Measurements from ENCODE around the gene MAPK6.

MAPK6 gene

GRCh38 chr15:52021892-52022540, 3.0 kb downstream of the MAPK6 start:
- H3K4me2 ChIP-seq = peak overlapping the region; percentile 87
- H4K20me1 ChIP-seq (ENCODE audit: insufficient read depth) = no peaks in the 10 kb centered on the region
- no peak overlapping the region for H2AFZ ChIP-seq (ENCODE audit: low read depth)
- no peaks in the 10 kb centered on the region for H3K27me3 ChIP-seq (ENCODE audit: insufficient read depth, low read depth)
- H3K4me3 ChIP-seq (IDR thresholded peaks at IDR 0.05; ENCODE audit: insufficient read depth, low read depth, low read length) = no peak overlapping the region
- H3K79me2 ChIP-seq (ENCODE audit: insufficient read depth, low read depth) = peaks cover 73% of the 10 kb centered on the region
- H3K4me1 ChIP-seq (ENCODE audit: low read depth, poor library complexity, severe bottlenecking) = peaks cover 24% of the 10 kb centered on the region
- no peaks in the 10 kb centered on the region for H3K36me3 ChIP-seq (ENCODE audit: insufficient read depth)
- H3K27ac ChIP-seq = peak overlapping the region; percentile 79
- no peak for TF ChIP-seq CTCF (conservative IDR thresholded peaks at IDR 0.05; ENCODE audit: low read depth, low read length)
- peak overlapping the region; percentile 77 for H3K9ac ChIP-seq

GRCh38 chr15:52023169-52023922, 4.3 kb downstream of the MAPK6 start:
- Histone ChIP-seq H3K27me3 (ENCODE audit: insufficient read depth, low read depth) (no peaks in the 10 kb centered on the region), H3K36me3 (ENCODE audit: insufficient read depth) (no peaks in the 10 kb centered on the region), H3K27ac (no peak overlapping the region), H3K9ac (no peak overlapping the region), H3K4me1 (ENCODE audit: low read depth, poor library complexity, severe bottlenecking) (peaks cover 24% of the 10 kb centered on the region), H3K79me2 (ENCODE audit: insufficient read depth, low read depth) (peaks cover 86% of the 10 kb centered on the region), H4K20me1 (ENCODE audit: insufficient read depth) (no peaks in the 10 kb centered on the region), H3K4me2 (no peak overlapping the region), H3K4me3 (IDR thresholded peaks at IDR 0.05; ENCODE audit: insufficient read depth, low read depth, low read length) (no peak overlapping the region), H2AFZ (ENCODE audit: low read depth) (no peak overlapping the region)
- no peak for TF ChIP-seq CTCF (conservative IDR thresholded peaks at IDR 0.05; ENCODE audit: low read depth, low read length)

- TF ChIP-seq CTCF (conservative IDR thresholded peaks at IDR 0.05; ENCODE audit: low read depth, low read length) = no peak
- Histone ChIP-seq H3K27ac (no peak overlapping the region), H3K9ac (no peak overlapping the region), H3K79me2 (ENCODE audit: insufficient read depth, low read depth) (peaks cover 99% of the 10 kb centered on the region), H3K4me3 (IDR thresholded peaks at IDR 0.05; ENCODE audit: insufficient read depth, low read depth, low read length) (no peak overlapping the region), H3K36me3 (ENCODE audit: insufficient read depth) (no peaks in the 10 kb centered on the region), H2AFZ (ENCODE audit: low read depth) (no peak overlapping the region), H3K27me3 (ENCODE audit: insufficient read depth, low read depth) (no peaks in the 10 kb centered on the region), H3K4me1 (ENCODE audit: low read depth, poor library complexity, severe bottlenecking) (peaks cover 13% of the 10 kb centered on the region), H4K20me1 (ENCODE audit: insufficient read depth) (0 out of 2 replicates have a peak, but pooled peaks cover 6% of the 10 kb centered on the region), H3K4me2 (no peak overlapping the region; the same call in 1 of the 2 replicates)
Measured at GRCh38 chr15:52028431-52029093, 9.5 kb downstream of the MAPK6 start.

GRCh38 chr15:52030010-52030409, 11.0 kb downstream of the MAPK6 start:
- no peak overlapping the region for H3K4me3 ChIP-seq (IDR thresholded peaks at IDR 0.05; ENCODE audit: insufficient read depth, low read depth, low read length)

More at GRCh38 chr15:52030010-52030409, 11.0 kb downstream of the MAPK6 start:
- Histone ChIP-seq H3K9ac (no peak overlapping the region), H2AFZ (ENCODE audit: low read depth) (no peak overlapping the region), H3K4me1 (ENCODE audit: low read depth, poor library complexity, severe bottlenecking) (peaks cover 9% of the 10 kb centered on the region), H3K36me3 (ENCODE audit: insufficient read depth) (no peaks in the 10 kb centered on the region), H3K27me3 (ENCODE audit: insufficient read depth, low read depth) (no peaks in the 10 kb centered on the region), H4K20me1 (ENCODE audit: insufficient read depth) (0 out of 2 replicates have a peak, but pooled peaks cover 6% of the 10 kb centered on the region), H3K27ac (no peak overlapping the region), H3K4me2 (no peak overlapping the region), H3K79me2 (ENCODE audit: insufficient read depth, low read depth) (peaks cover 99% of the 10 kb centered on the region)
- TF ChIP-seq CTCF (conservative IDR thresholded peaks at IDR 0.05; ENCODE audit: low read depth, low read length) = no peak

All from KMS-11 (cell line).